Femur (tissue), 1 donor: ENCODE data around the gene LAIR1.
"Not testable (repeated sequence)": the region's sequence is repeated elsewhere in the genome, so short reads cannot be mapped to it uniquely, and the experiment has no call there.

Experiments used
- DNase-seq: peaks from one replicate; pipeline ENCODE4 v3.0.0-alpha.2; 2017

LAIR1 gene

DNA sequence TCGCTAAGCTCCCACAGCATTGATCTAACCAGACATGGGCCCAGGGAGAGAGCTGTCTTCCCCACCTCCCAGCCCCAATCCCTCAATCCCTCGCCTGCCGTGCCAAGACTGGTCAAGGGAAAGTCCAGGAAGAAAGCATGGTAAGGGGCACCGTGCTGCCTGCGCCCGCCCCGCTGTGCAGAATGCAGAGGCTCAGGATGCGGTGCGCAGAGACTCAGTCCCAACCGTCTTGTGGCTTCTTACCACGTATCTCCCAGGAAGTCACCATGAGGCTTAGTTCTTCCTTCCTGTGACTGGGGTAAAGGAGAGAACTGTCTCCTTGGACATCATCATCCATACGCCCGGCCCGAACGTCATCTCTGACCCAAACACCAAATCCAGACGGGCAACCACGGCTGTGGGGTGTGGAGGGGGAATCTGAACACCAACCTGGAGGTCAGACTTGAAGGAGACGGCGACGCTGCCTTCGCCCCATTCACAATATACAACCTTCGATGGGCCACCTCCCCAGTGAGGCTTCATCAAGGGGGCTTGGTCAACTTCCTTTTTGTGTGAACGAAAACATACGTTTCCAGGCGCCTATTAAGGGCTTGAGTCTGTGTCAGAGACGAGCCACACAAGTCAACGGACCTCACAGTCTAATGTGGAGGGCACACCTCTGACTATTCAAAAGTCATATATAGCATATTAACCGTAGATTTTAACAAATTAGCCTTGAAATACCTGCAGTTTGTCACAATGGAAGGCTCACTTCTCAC, 10.6 kb upstream of the LAIR1 start:
- not testable (repeated sequence) for DNase-seq

DNA sequence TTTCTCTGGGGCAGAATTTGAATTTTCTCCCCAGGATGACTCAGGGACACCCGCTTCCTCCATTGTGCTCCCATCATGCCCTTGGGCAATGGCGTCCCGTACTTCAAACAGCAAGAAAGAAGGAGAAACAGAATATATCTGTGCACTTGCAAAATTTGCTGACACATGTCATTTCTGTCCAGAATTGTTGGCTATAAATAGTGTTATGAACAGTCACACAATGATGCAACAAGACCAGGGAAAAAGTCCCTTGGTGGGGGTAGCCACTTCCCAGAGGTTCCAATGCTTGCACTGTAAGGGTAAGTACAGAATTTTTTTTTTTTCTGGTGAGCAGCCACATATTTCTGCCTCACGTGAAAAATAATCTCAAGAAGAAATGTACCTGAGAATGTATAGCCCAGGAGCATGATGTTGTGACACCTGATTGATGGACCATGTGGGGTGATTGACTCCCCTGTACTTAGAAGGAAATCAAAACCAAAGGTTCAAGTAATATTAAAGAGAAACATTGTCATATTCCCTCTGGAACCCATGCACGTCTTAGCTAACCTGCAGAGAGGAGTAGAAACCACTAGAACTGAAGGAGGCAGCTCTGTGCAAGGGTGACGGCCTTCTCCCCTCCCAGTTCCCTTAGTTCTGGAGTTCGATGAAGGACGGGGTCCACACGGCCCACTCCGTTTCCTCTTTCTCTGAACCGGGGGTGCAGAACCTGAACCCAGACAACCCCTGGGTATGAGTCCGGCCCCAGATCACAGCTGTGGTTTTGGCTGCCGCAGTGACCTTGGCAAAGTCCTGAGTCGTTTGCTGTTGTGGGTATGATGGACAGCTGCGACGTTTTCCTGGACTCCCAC, 9.3 kb upstream of the LAIR1 start:
- no peak for DNase-seq

GRCh38 chr19:54371453-54371852, 6.7 kb upstream of the LAIR1 start:
- DNase-seq = not testable (repeated sequence)

DNA sequence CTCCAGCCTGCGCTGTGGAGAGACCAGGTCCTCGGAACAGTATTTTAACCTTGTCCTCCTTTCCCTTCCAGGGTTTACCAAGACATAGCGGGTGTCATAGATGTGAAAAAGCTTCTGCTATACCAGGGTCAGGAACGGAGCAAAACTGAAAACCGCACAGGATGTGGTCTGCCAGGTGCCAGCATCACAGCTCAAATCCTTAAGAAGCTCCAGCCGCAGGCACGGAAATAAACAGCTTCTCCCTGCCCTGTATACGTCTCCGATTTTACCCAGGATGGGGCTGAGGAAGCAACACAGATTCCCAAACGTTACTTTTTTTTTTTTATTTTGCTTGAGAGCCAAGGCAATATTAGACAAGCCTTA, 5.7 kb upstream of the LAIR1 start:
- not testable (repeated sequence) for DNase-seq

DNA sequence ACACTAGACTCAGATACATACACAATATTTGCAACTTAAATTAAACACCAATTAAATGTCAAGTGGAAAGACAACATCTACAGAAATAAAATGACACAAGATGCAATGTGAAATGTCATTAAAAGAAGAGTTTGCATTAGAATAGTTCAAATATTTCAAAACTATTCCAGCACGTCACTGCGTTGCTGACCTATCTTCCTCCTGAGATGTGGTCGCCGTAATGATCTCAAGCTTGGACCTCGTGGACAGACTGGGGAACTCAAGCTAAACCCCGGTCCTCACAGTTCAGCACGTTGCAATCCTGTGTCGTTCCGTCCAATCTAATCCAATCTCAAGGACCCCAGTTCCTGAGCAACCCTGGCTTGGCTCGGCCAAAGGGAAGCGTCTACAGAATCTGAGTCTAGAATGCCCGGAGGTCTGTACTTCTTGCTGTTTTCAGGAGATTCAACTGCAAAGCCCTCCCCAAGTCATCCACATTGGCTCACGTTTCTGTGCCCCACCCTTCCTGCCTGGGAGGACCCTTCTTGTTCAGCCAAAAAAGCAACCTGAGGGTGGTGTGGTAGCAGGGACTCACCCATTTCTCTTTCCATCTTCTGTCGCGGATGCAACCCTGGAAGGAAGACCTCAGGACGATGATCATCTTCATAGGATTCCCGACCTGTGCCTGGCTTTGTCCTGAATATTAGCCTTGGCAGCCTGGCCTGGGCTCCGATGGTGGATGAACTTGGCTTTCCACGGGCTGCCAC, 5.1 kb upstream of the LAIR1 start:
- DNase-seq = not testable (repeated sequence)

- DNase-seq = no peak
Observed at GRCh38 chr19:54369082-54369687, 4.5 kb upstream of the LAIR1 start.

GRCh38 chr19:54366811-54367210, 2.1 kb upstream of the LAIR1 start:
- no peak for DNase-seq

GRCh38 chr19:54365798-54366197, 1.1 kb upstream of the LAIR1 start:
- DNase-seq = not testable (repeated sequence)

DNA sequence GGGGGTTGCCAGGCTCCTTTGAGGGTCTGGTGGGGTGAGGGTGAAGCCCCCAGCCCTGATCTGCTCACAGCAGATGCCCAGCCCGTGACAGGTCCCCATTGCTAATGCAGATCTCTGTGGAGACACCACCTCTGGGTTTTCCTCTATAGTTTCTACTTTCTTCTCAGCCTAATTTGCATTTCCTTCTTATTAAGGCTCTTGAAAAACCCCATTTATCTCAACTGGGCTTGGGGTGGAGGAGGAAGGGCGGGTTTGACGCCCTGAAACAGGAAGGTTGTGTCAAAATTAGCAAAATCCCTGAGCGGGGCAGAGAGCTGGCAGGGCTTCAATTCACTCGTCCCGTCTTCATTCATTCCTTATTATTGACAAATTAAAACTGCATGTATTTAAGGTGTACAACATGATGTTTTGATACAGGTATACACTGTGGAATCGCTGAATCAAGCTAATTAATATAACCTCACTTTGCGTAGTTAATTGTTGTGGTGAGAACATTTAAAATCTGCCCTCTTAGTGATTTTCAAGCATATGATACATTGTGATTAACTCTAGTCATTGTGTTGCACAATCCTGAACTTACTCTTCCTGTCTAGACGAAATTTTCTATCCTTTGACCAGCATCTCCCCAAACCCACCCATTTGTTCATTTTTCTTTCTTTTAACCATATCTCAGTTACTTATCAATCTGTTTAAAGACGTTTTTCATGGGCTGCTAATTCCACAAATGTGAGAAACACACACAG, 2.9 kb downstream of the LAIR1 start:
- DNase-seq = not testable (repeated sequence)

GRCh38 chr19:54359149-54359820, 5.4 kb downstream of the LAIR1 start:
- DNase-seq = not testable (repeated sequence)

DNA sequence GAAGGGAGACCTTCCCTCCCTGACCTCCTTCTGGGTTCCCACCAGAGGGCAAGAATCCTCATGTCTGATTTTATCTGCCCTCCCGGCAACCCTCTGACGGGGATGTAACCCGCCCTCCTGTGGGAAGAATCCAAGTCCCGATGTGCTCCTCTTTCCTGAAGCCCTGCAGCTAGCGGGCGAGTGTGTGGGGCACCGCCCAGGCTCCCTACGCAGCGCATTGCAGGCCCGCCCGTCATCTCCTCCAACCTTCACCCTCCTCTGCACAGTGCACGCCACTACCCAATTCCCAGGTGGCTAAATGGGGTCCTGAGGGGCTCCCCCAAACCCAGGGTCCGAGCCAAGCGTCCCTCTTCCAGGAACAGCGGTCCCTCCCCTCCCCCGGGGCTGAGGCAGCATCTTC, 7.3 kb downstream of the LAIR1 start:
- no peak for DNase-seq

- DNase-seq = no peak
Observed at GRCh38 chr19:54356444-54357056, 8.2 kb downstream of the LAIR1 start.

GRCh38 chr19:54355675-54356074, 9.1 kb downstream of the LAIR1 start:
- DNase-seq = no peak

DNA sequence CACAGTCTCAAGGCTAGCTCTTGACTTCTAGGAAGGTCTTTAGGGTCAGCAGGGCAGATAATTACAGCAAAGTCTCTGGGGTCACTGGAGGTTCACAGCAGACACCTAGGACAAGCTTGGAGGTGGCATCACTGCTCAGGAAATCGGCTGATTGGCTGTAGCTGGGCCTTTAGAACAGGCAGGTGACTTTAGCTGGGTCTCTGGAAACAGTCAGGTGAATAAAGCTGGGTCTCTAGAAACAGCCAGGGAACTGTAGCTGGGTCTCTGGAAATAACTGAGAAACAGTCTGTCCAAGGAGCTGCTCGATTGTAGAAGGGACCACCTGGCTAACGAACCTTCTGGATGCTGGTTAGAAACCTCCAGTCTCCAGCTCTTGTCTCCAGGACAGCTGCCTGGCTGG, 10.0 kb downstream of the LAIR1 start:
- no peak for DNase-seq

DNA sequence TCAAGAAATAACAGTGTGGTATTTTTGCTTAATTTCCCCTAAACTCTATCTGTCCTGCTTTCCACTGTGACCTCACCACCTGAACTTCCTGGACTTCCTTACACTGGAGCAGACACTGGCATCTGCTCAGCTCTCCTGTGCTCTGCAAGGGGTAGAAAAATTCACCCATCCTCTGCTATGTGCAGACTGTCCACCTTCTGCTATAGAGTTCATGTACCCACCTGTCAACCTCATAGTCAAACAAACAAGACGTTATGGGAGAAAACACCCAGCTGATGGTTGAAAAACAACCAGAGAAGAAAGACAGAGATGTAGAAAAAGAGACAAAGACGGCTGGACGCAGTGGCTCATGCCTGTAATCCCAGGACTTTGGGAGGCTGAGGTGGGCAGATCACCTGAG, 12.2 kb downstream of the LAIR1 start:
- no peak for DNase-seq

- no peak for DNase-seq
Observed at GRCh38 chr19:54352041-54352440, 12.7 kb downstream of the LAIR1 start.

GRCh38 chr19:54351474-54351873, 13.3 kb downstream of the LAIR1 start:
- no peak for DNase-seq

- no peak for DNase-seq
Observed at GRCh38 chr19:54345938-54346386, 18.8 kb downstream of the LAIR1 start.

DNA sequence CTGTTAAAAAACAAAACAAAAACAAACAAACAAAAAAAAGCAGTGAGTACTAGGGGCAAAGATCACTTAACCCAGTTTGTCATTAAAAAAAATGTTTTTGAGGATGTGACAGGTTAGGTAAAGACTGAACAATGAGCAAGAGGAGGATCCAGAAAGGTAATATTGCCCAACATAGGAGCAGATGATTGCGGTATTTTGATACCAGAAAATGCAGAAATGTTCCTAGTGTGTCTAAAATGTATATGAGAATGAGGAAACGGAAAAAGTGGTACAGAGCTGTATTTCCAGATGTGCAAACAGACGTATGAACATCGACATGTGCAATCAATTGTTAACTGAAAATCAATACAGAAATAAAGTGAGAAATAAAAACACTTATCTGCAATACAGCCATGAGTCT, 20.9 kb downstream of the LAIR1 start:
- DNase-seq = no peak

- no peak for DNase-seq
Observed at GRCh38 chr19:54341295-54341694, 23.4 kb downstream of the LAIR1 start.
